B cell (primary cell): Measurements from ENCODE around the gene KIR2DL1. TPM values are rescaled to one million over a fixed set of nuclear protein-coding genes. Genes with fewer than 3 reads are reported as not detected.
"Not testable (repeated sequence)": the region's sequence is repeated elsewhere in the genome, so short reads cannot be mapped to it uniquely, and the experiment has no call there.

ENCODE experiments used
- ATAC-seq: fragments of 200-7000 bp; cut with Tn5 transposase; one replicate; pipeline ENCODE4 v1.10.0; 2021; ENCODE audit warnings: low read depth, mild to moderate bottlenecking, moderate number of reproducible peaks, moderate library complexity
- CTCF ChIA-PET: fragments of 350-600 bp; sonication (Branson Sonifier 250); formaldehyde crosslinking; loops from one replicate; lab custom pipeline; 2021; ENCODE audit warnings: antibody characterized with exemption, inconsistent platforms; lab: Charles Lee
- POLR2A ChIA-PET: fragments of 350-600 bp; sonication (Branson Sonifier 250); formaldehyde crosslinking; loops from one replicate; lab custom pipeline; 2021; ENCODE audit warnings: antibody characterized with exemption; lab: Charles Lee
- DNase-seq: peaks from one replicate; pipeline ENCODE4 v3.0.0; 2013
- H2AFZ ChIP-seq: 2 replicates; pipeline ENCODE4 v1.6.1; 2012; ENCODE audit warnings: mild to moderate bottlenecking, low read depth, low read length; ENCODE audit not compliant: insufficient read depth, poor library complexity, severe bottlenecking
- H3K27ac ChIP-seq, 2 donors: 1 replicate in 1 of 2; 2 replicates in 1 of 2; pipeline ENCODE4 v1.5.1; 2012 to 2013; ENCODE audit warnings: low read length in 2 of 2, mild to moderate bottlenecking in 2 of 2, moderate library complexity in 1 of 2
- H3K27me3 ChIP-seq, 4 experiments: fragments of 200-600 bp in 1 of 4; sonication (generic) in 1 of 4; replicated peaks in 1 of 4; 1 replicate in 2 of 4; 2 replicates in 2 of 4; pipeline versions ENCODE4 v1.6.1 to v1.7.0; 2013 to 2016; ENCODE audit warnings: low read length in 3 of 4, mild to moderate bottlenecking in 2 of 4, mixed read lengths in 1 of 4, moderate library complexity in 1 of 4; ENCODE audit not compliant: insufficient read depth in 4 of 4, control insufficient read depth in 3 of 4; ENCODE audit errors: control extremely low read depth in 1 of 4
- H3K36me3 ChIP-seq, 2 experiments: replicated peaks in 1 of 2; 1 replicate in 1 of 2; 2 replicates in 1 of 2; pipeline versions ENCODE4 v1.6.1 to v1.7.1; 2013; ENCODE audit warnings: low read length in 1 of 2; ENCODE audit not compliant: insufficient read depth in 2 of 2, control insufficient read depth in 1 of 2; ENCODE audit errors: control extremely low read depth in 1 of 2, extremely low read depth in 1 of 2
- H3K4me1 ChIP-seq, 2 donors: fragments of 200-600 bp in 1 of 2; sonication (generic) in 1 of 2; 1 replicate in 1 of 2; 2 replicates in 1 of 2; pipeline versions ENCODE4 v1.5.1 to v1.6.1; 2013 to 2017; ENCODE audit warnings: low read length in 2 of 2; ENCODE audit not compliant: control insufficient read depth in 2 of 2, insufficient read depth in 2 of 2
- H3K4me2 ChIP-seq: replicated peaks from 2 replicates; pipeline ENCODE3; 2012; ENCODE audit warnings: mild to moderate bottlenecking, low read depth, low read length; ENCODE audit not compliant: poor library complexity, severe bottlenecking
- H3K4me3 ChIP-seq, 5 experiments: fragments of 200-600 bp in 1 of 5; sonication (generic) in 1 of 5; 1 replicate in 3 of 5; 2 replicates in 2 of 5; pipeline versions ENCODE4 v1.5.1 to v1.7.0; 2011 to 2016; ENCODE audit warnings: low read length in 4 of 5, mild to moderate bottlenecking in 4 of 5, low read depth in 2 of 5, control low read depth in 1 of 5, moderate library complexity in 1 of 5; ENCODE audit not compliant: insufficient read depth in 1 of 5; ENCODE audit errors: control extremely low read depth in 1 of 5, extremely low read depth in 1 of 5
- H3K79me2 ChIP-seq: fragments of 200-600 bp; sonication (generic); one replicate; pipeline ENCODE4 v1.6.0; 2016; ENCODE audit warnings: low read length; ENCODE audit not compliant: control insufficient read depth, insufficient read depth
- H3K9ac ChIP-seq: fragments of 200-600 bp; sonication (generic); 2 replicates; pipeline ENCODE4 v1.6.1; 2017; ENCODE audit warnings: mild to moderate bottlenecking, low read length, moderate library complexity
- H3K9me3 ChIP-seq, 3 donors: one replicate each; pipeline versions ENCODE4 v1.6.1 to v1.7.1; 2013; ENCODE audit warnings: low read length in 2 of 3; ENCODE audit not compliant: control insufficient read depth in 2 of 3, insufficient read depth in 1 of 3; ENCODE audit errors: control extremely low read depth in 1 of 3
- H4K20me1 ChIP-seq: 2 replicates; pipeline ENCODE4 v1.6.0; 2012; ENCODE audit warnings: mild to moderate bottlenecking, low read length; ENCODE audit not compliant: insufficient read depth, control insufficient read depth, poor library complexity, severe bottlenecking
- H3K27ac Mint-ChIP-seq: one replicate; pipeline ENCODE4 v1.8.0; 2021; ENCODE audit warnings: mixed read lengths
- H3K27me3 Mint-ChIP-seq: one replicate; pipeline ENCODE4 v1.8.0; 2021; ENCODE audit warnings: mixed read lengths
- H3K4me1 Mint-ChIP-seq: one replicate; pipeline ENCODE4 v1.8.0; 2021; ENCODE audit warnings: mixed read lengths
- H3K4me3 Mint-ChIP-seq: one replicate; pipeline ENCODE4 v1.8.0; 2021; ENCODE audit warnings: mixed read lengths
- H3K9me3 Mint-ChIP-seq: one replicate; pipeline ENCODE4 v1.8.0; 2022; ENCODE audit warnings: mixed read lengths; ENCODE audit not compliant: insufficient read depth
- WGBS: methylation state at CpG from one replicate; pipeline ENCODE4 v1.1.5; 2013; ENCODE audit warnings: missing lambda C conversion rate; ENCODE audit not compliant: insufficient coverage; 5-methylcytosine and 5-hydroxymethylcytosine counted together
- intact Hi-C: fragments of 100-400 bp; cut with micrococcal nuclease; formaldehyde crosslinking; loops from one replicate; pipeline ENCODE4 v1.10.0; 2022
- polyA plus RNA-seq: library from polyadenylated mRNA; depleted of rRNA; stranded (reverse); fragments of >200 nt; gene quantifications from 2 replicates; pipeline ENCODE4 v1.2.3, GENCODE V29; 2012
- total RNA-seq, 2 donors: library from RNA; stranded (reverse); fragments of 120-200 nt in 1 of 2; gene quantifications; 1 replicate in 1 of 2; 2 replicates in 1 of 2; pipeline versions ENCODE4 v1.2.3 to v1.2.4, GENCODE V29; 2013 to 2022

The KIR2DL1 gene
- total and polyA plus RNA-seq, 2 donors (not counting 1 experiment from before 2014, with no cell fraction given): 0.04 TPM; not detected in 1

DNA sequence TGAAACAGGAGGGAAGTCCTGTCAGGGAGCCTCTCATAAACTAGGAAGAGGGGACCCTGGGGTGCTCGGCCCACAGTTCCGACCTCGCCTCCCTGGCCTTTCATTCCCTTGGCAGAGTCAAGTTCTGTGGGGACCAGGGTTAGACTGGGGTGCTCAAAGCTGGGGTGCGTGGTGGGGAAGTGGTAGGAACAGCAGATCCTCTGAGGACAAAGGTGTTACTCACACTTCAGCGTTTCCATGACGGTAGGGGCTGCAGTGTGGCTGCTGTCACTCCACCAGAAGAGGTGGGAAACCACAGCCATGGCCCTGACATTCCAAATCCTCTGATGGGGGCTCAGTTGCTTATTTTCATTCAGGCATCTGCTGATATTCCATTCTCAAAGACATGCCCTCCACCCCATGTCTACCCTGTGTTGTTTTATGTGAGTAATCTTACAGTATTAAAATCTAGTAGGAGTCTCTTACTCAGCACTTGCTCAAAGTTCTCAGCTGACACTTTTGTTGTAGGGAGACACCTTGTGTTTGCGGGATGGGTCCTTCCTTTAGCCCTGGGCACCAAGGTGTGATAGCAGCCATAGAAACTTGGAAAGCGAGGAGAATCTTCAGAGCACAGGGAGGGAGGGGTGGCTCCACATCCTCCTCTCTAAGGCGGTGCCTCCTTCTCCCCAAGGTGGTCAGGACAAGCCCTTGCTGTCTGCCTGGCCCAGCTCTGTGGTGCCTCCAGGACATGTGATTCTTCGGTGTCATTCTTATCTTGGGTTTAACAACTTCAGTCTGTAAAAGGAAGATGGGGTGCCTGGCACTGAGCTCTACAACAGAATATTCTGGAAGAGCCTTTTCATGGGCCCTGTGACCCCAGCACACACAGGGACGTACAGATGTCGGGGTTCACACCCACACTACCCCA, 13.1 kb upstream of the KIR2DL1 start:
- H3K4me2 ChIP-seq, H3K4me3 ChIP-seq, ATAC-seq, DNase-seq, H3K79me2 ChIP-seq, H3K27me3 Mint-ChIP-seq, H3K9ac ChIP-seq, H3K27ac Mint-ChIP-seq, intact Hi-C loops, H3K36me3 ChIP-seq, H3K4me1 ChIP-seq, H3K27me3 ChIP-seq, H2AFZ ChIP-seq, H3K9me3 ChIP-seq, H3K4me1 Mint-ChIP-seq, CTCF ChIA-PET, H3K27ac ChIP-seq, H4K20me1 ChIP-seq, H3K9me3 Mint-ChIP-seq, H3K4me3 Mint-ChIP-seq, POLR2A ChIA-PET: not testable (repeated sequence)
- 83% methylated on average over 9 of the region's 12 CpGs for WGBS

DNA sequence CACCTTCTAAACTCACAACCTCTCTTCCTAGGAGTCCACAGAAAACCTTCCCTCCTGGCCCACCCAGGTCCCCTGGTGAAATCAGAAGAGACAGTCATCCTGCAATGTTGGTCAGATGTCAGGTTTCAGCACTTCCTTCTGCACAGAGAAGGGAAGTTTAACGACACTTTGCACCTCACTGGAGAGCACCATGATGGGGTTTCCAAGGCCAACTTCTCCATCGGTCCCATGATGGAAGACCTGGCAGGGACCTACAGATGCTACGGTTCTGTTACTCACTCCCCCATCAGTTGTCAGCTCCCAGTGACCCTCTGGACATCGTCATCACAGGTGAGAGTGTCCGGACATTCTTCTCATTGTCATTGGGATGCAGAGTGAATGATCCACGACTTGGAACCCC, 11.0 kb upstream of the KIR2DL1 start:
- H3K9me3 ChIP-seq, H3K79me2 ChIP-seq, H3K27me3 Mint-ChIP-seq, H4K20me1 ChIP-seq, H3K4me1 ChIP-seq, H3K27me3 ChIP-seq, H3K9me3 Mint-ChIP-seq, H3K27ac Mint-ChIP-seq, intact Hi-C loops, H3K4me3 ChIP-seq, CTCF ChIA-PET, H2AFZ ChIP-seq, ATAC-seq, H3K4me3 Mint-ChIP-seq, POLR2A ChIA-PET, H3K4me2 ChIP-seq, DNase-seq, H3K9ac ChIP-seq, H3K27ac ChIP-seq, H3K4me1 Mint-ChIP-seq, H3K36me3 ChIP-seq: not testable (repeated sequence)
- 77% methylated on average over 5 of the region's 6 CpGs for WGBS

DNA sequence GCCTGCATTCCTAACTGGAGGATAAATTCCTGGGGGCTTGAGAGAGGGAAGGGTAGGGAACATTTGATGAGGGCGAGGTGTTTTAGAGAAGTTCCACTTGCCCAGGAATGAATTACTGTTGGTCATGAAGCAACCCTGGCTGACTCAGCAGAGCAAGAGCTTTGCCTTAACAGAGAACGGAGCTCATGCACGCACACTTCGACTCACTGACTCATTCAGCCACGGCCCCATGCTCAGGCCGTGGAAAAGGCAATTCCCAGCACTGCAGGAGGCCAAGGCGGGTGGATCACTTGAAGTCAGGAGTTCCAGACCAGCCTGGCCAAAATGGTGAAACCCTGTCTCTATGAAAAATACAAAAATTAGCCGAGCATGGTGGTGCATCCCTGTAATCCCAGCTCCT, 5.4 kb upstream of the KIR2DL1 start:
- CTCF ChIA-PET, H2AFZ ChIP-seq, intact Hi-C loops, H3K4me2 ChIP-seq, H3K27me3 ChIP-seq, H3K4me1 Mint-ChIP-seq, H3K4me3 Mint-ChIP-seq, POLR2A ChIA-PET, H3K27ac ChIP-seq, H3K9ac ChIP-seq, H3K27ac Mint-ChIP-seq, H3K79me2 ChIP-seq, H3K4me1 ChIP-seq, H3K36me3 ChIP-seq, H3K27me3 Mint-ChIP-seq, ATAC-seq, H4K20me1 ChIP-seq, H3K4me3 ChIP-seq, H3K9me3 Mint-ChIP-seq, H3K9me3 ChIP-seq, DNase-seq: not testable (repeated sequence)
- 78% methylated on average over 8 of the region's 8 CpGs for WGBS

DNA sequence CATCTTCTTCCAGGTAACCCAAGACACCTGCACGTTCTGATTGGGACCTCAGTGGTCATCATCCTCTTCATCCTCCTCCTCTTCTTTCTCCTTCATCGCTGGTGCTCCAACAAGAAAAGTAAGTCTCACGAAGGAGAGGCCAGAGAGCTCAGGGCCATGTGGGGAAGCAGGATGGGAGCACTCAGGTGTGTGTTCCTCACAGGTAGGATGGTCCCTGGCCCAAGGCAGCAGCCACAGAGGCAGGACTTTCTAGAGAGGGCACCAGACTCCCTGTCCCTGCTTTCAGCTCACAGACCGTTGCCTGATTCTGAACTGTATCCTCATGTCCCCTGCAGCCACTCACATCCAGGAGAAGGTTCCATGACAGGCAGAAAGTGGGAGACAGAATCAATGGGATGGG, 3.1 kb upstream of the KIR2DL1 start:
- H3K27ac Mint-ChIP-seq, H3K36me3 ChIP-seq, CTCF ChIA-PET, H3K4me1 Mint-ChIP-seq, H2AFZ ChIP-seq, H3K4me3 Mint-ChIP-seq, POLR2A ChIA-PET, H3K9me3 ChIP-seq, H4K20me1 ChIP-seq, H3K4me3 ChIP-seq, H3K79me2 ChIP-seq, H3K9ac ChIP-seq, H3K4me2 ChIP-seq, H3K9me3 Mint-ChIP-seq, DNase-seq, intact Hi-C loops, H3K4me1 ChIP-seq, H3K27me3 ChIP-seq, H3K27me3 Mint-ChIP-seq, H3K27ac ChIP-seq, ATAC-seq: not testable (repeated sequence)
- WGBS: 83% methylated on average over 1 of the region's 4 CpGs
